ENCODE data around the gene MALT1.
A peak's percentile ranks its signal among the peaks of the same experiment; 100 is the strongest.

MALT1 gene

DNA sequence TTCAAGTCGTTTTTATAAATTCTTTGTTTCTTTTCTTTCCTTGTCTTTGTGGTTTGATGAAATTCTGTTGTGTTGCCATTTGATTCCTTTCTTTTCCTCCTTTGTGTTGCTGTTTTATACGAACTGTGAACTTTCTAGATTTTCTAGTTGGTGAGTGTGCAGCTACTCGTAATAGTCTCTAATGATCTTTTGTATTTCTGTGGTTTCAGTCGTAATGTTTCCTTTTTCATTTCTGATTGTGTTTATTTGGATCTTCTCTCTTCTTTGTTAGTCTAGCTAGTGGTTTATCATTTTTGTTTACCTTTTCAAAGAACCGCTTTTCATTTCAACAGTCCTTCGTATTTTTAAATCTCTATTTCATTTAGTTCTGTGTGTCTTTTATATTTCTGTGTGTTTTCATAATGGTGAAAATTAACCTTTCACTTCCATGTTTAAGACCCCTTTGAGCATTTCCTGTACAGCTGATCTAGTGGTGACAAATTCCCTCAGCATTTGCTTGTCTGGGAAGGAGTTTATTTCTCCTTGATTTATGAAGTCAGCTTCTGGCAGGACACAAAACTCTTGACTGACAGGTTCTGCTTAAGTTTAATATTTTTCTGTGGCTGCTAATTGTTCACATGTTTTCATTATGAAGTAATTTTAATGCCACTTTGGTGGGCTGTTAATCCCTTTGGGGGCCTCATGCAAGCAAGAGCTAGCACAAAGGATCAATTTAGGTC is 16.2 kb upstream of the MALT1 start:
- DNase-seq: no peak

DNA sequence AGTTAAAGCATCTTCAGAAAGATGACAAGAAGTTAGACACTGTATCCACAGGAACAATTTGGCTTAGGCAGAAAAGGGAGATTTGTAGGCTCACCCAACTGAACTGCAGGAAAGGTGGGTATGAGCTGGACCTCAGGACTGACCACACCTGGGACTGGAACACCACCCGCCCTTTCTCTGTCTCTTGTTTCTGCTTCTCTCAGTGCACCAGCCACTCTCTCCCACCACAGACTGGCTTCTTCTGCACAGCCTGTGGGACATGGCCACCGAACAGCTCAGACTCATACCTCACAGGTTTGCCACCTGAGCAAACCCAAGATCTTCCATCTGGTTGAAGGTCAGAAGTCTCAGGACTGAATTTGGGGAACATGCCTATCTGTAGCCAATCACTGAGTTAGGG is 14.2 kb upstream of the MALT1 start:
- DNase-seq: no peak

DNA sequence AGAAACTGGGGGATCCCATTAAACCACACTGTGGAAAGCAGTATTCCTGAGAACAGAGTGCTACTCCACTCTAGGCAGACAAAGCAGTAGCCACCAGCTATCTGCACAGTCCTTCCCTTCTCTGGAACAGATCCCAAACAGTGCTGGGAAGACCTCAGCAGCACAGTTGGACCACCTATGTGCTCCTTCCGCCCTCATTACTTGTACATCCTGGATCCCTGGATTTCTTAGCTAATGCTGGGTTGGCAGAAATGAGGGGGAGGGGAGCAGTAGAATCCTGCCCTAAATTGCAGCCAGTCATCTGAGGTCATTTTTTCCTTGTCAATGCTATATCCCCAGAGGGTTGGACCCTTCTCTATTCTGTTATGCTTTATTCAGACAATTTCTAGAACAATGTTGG is 13.8 kb upstream of the MALT1 start:
- no peak for DNase-seq

DNA sequence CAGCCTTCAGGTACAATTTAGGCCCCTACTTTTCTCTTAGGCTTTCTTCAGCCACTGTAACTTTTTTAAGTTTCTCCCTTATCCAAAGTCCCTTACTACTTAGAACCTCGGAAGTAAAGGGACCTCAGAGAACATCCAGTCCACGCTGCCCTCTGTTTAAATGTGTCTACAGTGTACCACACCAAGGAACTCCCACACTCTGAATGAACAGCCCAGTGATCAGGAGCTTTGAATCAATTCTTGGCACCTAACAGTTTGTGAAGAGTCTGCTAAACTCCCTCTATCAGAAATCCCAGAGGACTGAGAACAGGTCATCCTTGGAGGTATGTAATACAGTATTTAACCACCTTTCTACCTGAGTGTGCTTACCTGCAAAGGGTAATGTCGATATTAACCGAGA is 11.6 kb upstream of the MALT1 start:
- no peak for DNase-seq

DNA sequence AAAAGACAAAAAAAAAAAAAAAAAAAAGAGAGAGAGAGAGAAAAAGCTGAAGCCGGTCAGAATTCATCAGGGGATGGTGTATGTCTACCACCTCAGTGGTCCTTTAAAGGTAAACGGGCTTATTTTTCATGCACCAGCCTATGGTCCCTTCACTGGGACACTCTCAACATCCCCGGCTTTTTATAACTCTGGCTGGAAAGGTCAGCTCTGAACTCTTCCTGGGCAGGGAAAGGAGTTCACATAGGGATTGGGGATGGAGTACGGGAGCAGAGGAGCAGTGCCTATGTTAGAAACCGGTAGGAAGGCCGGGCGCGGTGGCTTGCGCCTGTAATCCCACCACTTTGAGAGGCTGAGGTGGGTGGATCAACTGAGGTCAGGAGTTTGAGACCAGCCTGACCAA is 10.3 kb upstream of the MALT1 start:
- no peak for DNase-seq

DNA sequence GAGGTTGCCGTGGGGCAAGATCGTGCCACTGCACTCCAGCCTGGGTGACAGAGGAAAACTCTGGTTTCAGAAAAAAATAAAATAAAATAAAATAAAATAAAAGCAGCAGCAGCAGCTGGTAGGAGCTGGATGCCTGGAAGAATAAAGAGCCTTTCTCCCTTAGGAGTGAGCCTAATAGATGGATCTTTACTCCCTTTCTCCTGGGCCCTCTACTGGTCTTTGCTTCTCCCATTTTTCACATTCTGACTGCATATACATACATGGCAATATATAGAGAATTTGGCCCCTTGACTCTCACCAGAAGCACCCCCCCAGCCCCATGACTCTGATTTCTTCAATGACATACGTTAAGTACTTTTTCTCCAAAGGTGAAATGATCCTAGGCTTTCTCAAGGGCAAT is 9.8 kb upstream of the MALT1 start:
- DNase-seq: no peak

DNA sequence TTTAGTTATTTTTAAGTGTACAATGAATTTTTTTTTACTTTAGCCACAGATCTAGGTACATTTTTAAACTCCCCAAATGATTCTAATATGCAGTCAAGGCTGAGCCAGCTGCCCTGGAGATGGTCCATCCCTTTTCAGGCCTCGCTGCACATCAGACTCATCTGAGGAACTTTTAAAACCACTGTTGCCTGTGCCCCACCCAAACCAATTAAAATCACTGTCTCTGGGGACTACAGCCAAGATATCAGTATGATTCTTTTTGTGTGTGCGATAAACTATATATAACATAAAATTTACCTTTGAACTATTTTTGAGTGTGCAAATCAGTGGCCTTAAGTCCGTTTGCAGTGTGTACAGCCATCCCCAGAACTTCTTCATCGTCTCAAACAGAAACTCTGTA is 9.1 kb upstream of the MALT1 start:
- DNase-seq: no peak

DNA sequence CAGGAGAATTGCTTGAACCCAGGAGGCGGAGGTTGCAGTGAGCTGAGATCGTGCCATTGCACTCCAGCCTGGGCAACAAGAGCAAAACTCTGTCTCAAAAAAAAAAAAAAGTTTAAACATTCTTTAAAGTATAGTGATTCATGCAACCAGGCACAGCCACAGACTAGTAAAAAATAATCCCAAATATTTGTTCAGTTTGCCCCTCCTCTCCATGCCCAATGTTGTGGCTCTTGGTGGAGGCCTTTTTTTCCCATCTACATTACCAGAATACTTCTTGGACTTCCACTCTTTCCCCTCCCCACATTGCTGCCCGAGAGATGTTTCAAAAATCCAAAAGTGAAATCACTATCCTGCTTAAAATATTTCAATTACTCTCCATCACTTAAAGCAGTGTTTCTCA is 5.1 kb upstream of the MALT1 start:
- no peak for DNase-seq

DNA sequence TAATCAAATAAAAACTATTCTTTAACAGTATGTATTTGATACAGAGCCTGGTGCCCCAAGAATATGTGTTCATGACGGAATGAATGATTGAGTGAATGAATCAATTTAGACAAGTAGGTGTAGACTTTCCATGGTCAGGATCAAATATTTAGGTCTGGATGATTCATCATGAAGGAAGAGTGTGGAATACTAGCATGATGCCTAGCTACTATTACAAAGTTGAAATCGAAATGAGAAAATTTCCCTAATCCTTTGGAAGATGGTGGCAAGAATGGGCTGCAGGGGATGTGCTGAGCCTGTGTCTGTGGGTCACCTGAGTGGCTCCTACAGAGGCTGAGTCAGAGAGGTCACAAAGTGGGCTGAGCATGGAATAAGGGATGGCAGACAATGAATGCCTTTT is 3.1 kb upstream of the MALT1 start:
- DNase-seq: no peak

DNA sequence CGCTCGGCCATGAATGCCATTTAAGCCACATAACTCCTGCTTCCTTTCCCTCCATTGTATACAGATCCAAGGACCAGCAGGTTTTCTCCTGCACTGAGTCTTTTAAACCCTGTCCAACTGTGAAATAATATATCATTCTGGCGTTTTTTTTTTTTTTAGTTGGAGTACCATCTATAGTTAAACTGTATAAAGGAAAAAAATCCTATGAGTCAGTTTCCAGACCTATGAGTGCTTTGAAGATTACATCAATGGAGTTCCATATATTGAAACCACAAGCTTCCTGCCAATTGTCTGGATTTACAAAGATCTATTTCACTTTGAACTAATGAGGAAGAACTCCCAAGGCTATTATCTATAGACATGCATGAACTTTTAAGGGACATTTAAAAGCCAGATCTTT is 2.4 kb upstream of the MALT1 start:
- DNase-seq: no peak

DNA sequence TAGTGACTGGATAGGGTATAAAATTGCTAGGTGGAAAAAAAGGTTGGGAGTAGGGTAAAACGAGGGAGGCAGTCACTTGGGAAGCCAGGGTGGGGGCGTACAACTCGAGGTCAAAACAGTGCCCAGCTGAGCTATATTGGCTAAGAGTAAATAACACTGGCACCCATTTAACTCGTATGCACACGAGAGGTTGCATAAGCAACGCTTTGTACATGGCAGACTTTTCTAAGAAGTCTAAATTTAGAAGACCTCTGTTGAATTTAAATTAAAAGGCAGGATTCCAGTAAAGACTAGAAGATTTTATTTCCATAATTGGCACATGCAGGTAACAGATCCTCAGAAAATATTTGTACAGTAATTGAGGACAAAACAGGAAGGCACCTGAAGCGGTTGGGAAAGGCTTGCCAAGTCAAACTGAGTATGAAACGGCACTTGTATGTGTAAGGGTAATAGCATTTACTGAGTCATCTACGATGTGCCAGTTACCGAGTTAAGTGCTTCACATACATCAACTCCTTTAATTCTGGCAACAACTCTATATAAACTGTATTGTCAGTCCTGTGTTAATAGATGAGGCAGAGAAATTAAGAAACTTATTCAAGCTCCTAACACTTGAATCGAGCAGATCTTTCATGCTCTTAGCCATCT is 1.4 kb upstream of the MALT1 start:
- DNase-seq: no peak

DNA sequence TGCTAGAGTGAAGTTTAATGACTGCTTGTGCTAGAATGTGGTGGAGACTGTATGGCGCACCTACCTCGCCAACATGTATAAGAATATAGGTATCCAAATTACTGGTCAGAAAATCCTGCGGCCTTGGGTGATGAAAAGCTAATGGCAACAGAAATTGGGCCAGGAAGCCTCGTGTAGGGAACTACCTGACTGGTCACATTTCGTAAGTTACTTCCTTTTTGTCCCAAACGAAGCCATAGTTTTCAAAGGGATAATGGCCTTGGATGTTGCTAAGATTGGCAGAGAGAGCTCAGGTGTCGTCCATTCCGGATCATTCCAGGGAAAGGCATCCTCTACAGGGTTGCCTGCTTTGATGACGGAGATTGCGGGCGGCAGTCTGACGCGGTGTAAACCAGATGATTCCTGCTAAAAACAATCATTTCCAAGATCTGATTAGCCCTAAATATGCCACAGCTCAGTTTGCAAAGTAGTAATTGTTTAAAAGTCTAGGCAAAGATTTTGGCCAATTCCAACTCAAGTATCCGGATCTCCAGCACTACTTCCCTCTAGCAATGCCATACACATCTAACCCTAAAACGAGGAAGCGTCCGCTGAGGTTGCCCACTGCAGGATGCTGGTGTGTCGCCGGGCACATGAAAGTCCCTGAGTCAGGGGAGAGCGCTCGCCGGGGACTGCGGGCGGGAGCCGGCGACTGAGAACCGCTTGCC is 708 bp upstream of the MALT1 start:
- DNase-seq: peak; percentile 77

DNA sequence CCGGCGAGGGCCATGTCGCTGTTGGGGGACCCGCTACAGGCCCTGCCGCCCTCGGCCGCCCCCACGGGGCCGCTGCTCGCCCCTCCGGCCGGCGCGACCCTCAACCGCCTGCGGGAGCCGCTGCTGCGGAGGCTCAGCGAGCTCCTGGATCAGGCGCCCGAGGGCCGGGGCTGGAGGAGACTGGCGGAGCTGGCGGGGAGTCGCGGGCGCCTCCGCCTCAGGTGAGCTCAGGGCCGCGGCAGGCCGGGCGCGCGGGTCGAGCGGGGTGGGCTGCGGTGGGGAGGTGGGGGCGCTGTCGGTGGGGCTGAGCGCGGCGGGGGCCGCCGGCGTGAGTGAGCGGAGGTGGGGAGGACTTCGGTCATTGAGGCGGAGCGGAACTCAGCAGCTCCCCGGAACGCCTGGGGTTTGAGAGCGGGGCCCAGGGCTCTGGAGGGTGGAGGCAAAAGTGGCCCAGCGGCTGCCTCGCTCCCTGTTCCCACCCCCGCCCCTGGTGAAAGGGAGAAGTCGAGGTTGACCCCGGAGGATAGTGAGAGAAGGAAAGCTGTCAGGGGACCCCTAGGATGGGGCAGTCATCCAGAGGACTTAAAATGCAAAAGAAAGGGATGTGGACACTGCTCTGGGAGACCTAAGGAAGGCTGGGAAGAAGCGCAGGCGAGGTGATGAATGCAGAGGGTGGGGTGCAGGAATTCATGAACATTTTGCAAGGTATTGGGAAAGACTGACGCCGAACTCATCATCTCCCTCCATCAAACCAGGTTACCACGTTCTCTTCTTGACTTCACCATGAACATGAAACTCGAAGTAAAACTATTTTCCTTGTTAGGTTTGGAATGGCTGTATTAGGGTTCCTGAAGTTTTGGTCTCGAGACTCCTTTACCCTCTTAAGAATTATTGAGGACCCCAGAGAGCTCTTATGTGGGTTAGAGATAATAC is 633 bp downstream of the MALT1 start:
- no peak for DNase-seq

DNA sequence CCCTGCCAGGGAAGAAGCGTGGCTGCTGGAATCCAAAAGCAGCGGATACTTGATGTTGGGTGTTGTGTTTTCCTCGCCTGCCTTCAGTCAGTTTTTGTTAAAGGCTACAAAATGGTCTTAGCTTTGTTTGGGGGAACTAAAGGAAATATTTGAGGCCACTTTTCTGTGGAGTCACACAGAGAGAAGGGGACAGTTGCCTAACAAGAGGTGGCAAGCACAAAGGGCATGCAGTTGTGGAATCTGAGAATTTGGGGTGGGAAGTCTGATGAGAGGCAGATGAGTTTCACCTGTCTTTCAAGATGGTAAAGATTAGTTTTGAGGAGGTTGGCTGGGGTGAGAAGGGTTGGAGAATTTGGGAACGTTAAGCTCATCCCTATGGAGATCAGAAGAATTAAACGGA is 2.9 kb downstream of the MALT1 start:
- DNase-seq: no peak

DNA sequence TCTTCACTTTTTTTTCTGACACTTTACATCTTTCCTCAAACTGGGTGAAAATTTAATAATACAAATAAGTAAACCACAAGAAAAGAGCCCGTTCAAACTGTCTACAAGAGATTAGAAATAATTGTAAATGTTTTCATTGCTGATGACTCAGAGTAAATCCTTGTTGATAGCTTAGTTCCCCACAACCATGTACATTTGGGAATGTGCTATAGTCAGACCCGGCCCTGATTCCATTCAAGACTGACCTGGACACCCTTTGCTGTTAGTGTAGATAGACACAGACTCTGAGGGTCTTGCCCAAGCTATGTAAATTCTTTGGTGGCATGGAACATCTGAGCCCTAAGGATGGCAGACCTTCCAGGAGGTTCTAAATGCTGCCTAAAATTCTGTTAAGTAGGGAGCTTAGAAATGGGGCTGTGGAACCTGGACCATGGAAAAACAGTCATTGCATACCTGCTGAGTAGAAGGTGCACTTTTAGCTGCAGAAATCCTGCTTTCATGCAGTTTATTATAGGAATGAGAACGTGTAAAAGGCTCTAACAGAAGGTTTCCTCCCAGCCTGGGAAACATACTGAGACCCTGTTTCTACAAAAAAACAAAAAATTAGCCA is 3.7 kb downstream of the MALT1 start:
- no peak for DNase-seq

DNA sequence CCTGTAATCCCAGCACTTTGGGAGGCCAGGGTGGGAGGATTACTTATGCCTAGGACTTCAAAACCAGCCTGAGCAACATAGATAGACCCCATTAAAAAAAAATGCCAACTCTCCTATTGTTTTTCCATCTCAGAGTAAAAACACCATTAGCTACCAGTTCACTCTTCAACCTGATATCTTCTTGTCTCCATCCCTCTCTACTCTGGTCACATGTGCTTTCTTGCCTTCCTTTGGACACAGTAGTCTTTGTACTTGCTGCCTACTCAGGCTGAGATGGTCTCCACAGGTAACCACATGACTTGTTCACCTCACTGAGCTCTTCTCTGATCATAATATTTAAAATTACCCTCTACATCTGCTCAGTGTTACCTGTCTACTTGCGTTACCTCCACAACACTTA is 5.0 kb downstream of the MALT1 start:
- no peak for DNase-seq

DNA sequence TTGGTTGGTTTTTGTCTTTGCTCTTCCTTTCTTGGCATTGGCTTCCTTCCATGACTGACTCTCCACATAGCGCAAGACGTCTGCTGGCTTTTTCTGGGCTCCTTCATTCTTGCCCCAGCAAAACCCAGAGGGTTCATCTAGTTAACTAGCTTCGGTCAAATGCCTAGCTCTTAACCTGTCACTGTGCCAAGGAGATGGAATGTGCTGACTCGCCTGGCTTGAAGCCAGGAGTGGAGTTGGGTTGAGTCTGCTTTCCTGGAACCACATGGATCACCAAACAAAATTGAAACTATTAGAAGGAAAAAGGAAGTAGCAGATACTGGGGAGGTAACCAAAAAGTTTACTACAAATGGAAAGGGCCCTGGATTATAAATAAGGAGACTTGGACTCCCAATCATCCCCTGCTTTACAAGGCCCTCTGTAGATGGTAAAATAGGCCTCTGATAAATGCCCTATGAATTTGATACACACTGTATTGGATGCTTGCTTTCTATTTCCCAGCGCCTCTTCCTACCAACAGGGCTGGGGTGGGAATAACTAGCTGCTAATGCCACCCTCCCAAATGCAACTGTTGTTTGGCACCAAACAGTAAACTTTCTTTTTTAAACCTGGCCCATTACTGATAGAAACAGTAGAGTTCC is 11.3 kb downstream of the MALT1 start:
- no peak for DNase-seq

DNA sequence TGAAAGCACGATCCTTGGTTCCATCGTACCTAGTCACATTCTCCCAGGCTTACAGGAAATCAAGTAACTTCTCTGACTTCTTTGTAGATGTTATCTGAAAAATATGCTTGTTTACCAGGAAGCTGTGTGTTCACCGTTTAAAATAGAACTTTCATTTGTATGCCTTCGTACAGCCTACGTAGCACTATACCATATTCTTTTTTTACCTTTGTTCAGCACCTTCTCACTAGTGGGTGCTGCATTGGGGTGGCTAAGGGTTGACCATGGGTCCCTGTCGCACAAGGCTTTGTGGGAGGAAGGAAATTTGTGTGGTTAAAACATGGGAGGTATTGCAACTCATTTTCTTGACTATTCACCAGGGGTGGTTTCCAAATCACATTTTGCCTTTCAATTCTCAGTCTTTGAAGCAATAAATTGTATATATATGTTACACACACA is 16.6 kb downstream of the MALT1 start:
- no peak for DNase-seq

DNA sequence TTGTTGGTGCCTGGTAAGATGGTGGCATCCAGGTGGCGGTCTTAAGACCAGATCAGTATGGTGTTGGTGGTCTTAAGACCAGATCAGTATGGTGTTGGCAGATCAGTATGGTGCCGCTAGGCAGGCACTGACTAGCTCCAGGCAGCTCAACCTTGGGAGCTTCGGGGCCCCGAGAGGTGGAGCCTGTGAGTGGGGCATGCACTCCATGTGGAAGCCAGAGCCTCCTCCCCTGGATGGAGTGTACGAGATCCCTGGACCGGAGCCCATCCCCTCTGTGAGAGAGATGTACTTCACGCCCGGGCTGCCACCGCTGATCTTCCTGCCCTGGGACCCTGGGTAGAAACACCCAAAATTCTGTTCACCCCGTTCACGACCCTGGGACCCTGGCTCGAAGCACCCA is 19.0 kb downstream of the MALT1 start:
- DNase-seq: no peak

DNA sequence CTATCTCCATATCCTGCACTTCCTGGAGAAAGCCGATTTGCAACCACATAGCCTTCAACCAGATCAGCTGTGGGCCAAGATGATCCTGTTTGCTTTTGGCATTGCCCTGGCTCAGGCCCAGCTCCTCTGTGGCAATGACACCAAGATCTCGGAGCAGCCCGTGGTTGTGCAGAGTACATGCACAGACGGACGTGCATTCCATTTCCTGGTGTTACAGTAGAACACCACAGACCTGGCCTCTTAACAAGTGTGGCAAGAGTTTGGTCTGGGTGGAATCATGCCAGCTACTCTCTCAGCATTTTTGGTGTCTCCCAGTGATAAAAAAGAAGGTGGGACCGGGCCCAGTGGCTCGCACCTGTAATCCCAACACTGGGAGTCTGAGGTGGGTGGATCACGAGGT is 20.0 kb downstream of the MALT1 start:
- DNase-seq: no peak

DNA sequence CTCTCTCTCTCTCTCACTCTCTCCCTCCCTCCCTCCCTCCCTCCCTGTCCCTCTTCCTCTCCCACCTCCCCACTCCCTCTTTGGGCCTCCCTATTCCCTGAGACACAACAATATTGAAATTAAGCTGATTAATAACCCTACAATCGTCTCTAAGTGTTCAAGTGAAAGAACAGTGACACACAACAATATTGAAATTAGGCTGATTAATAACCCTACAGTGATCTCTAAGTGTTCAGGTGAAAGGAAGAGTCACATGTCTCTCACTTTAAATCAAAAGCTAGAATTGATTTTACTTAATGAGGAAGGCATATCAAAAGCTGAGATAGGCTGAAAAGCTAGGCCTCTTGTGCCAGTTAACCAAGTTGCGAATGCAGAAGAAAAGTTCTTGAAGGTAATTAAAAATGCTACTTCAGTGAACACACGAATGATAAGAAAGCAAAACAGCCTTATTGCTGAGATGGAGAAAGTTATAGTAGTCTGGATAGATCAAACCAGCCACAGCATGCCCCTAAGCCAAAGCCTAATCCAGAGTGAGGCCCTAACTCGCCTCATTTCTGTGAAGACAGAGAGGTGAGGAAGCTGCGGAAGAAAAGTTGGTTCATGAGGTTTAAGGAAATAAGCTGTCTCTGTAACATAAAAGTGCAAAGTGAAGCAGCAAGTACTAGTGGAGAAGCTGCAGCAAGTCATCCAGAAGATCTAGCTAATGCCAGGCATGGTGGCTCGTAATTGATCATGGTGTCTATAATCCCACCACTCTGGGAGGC is 21.3 kb downstream of the MALT1 start:
- DNase-seq: no peak

DNA sequence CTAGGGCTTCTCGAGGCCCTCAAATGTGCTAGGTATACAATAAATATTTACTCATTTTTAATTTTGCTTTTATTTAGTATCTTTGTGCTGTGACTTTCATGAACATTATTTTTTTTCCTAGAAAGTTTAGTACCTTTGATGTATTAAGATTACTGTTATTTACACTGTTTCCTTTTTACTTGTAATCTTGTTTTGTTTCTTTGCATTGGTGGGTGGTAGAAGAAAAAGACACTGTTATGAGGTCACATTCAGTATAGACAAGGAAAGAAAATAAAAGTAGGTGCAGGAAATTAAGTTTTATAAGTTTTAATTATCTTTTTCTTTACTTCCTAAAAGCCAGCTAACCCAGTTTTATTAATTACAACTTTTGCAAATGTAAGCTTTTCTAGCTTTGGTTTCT is 23.0 kb downstream of the MALT1 start:
- no peak for DNase-seq
